Stimulated activated CD8-positive, alpha-beta memory T cell treated with anti-CD3 and anti-CD28 coated beads, Interleukin-7, amount 100 ng/mL, for 4 hours (primary cell): ENCODE measurements around the gene LSM5.

Source experiments
- DNase-seq, 2 donors: peaks; one replicate each; pipeline ENCODE4 v3.0.0-alpha.2; 2020; ENCODE audit warnings: low read depth in 2 of 2

The LSM5 gene

GRCh38 chr7:32490127-32490796, at the start of gene LSM5:
LSM5 (minus strand) TSS chr7:32490380; CDS start chr7:32490365, 15 bp downstream.
- DNase-seq: peak; percentile 79 to 83

- no peak for DNase-seq
Observed at GRCh38 chr7:32539366-32539765, 49.2 kb upstream of the LSM5 start.

- DNase-seq: no peak
Observed at GRCh38 chr7:32537760-32538159, 47.6 kb upstream of the LSM5 start.

- DNase-seq: no peak
Observed at GRCh38 chr7:32536585-32536984, 46.4 kb upstream of the LSM5 start.

- DNase-seq: no peak
Observed at GRCh38 chr7:32536016-32536415, 45.8 kb upstream of the LSM5 start.

- DNase-seq: no peak
Observed at GRCh38 chr7:32535162-32535702, 45.1 kb upstream of the LSM5 start.

GRCh38 chr7:32533276-32534029, 43.3 kb upstream of the LSM5 start:
- DNase-seq: no peak

GRCh38 chr7:32532716-32533115, 42.5 kb upstream of the LSM5 start:
- no peak for DNase-seq

- no peak for DNase-seq
Observed at GRCh38 chr7:32532086-32532485, 41.9 kb upstream of the LSM5 start.

GRCh38 chr7:32531402-32531801, 41.2 kb upstream of the LSM5 start:
- no peak for DNase-seq

GRCh38 chr7:32525839-32526238, 35.7 kb upstream of the LSM5 start:
- DNase-seq: no peak

- DNase-seq: no peak
Observed at GRCh38 chr7:32524631-32525030, 34.5 kb upstream of the LSM5 start.

- DNase-seq: no peak
Observed at GRCh38 chr7:32522746-32523530, 32.8 kb upstream of the LSM5 start.

- peak in 1 of 2 donors; percentile 10 for DNase-seq
Observed at GRCh38 chr7:32519763-32520162, 29.6 kb upstream of the LSM5 start.

GRCh38 chr7:32518534-32519140, 28.5 kb upstream of the LSM5 start:
- no peak for DNase-seq

GRCh38 chr7:32516551-32517100, 26.4 kb upstream of the LSM5 start:
- DNase-seq: no peak

GRCh38 chr7:32515890-32516550, 25.8 kb upstream of the LSM5 start:
- no peak for DNase-seq

- DNase-seq: no peak
Observed at GRCh38 chr7:32513210-32513609, 23.0 kb upstream of the LSM5 start.

GRCh38 chr7:32511791-32512190, 21.6 kb upstream of the LSM5 start:
- DNase-seq: no peak

- DNase-seq: no peak
Observed at GRCh38 chr7:32507414-32507813, 17.2 kb upstream of the LSM5 start.
